ENCODE results near the gene KLC1. TPM values are rescaled to one million over a fixed set of nuclear protein-coding genes. Genes with fewer than 3 reads are reported as not detected.

The KLC1 gene
- total RNA-seq, 2 donors from 2014 or later = 170 to 178 TPM

DNA sequence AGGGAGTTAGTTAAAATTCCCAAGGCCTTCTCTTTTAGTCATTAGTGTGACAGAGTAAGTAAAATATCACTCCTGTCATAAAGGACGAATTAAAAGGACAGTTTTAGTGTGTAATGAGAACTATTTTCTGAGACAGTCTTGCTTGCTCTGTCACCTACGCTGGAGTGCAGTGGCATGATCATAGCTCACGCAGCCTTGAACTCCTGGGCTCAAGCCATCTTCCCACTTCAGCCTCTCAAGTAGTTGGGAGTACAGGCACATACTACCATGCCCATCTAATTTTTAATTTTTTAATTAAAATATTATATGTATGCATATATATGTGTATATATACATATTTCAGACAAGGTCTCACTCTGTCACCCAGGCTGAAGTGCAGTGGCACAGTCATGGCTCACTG, 17.2 kb downstream of the KLC1 start:
- H3K36me3 Mint-ChIP-seq (ENCODE audit: low read depth) = peaks cover 14% of the 10 kb centered on the region
- Histone ChIP-seq H3K9me3 (ENCODE audit: control insufficient read depth, low read length) (no peaks in the 10 kb centered on the region), H3K27ac (ENCODE audit: low read depth, low read length) (no peak overlapping the region), H3K4me1 (ENCODE audit: control insufficient read depth, insufficient read depth, low read length) (no peaks in the 10 kb centered on the region), H3K27me3 (ENCODE audit: control insufficient read depth, insufficient read depth, low read length, poor library complexity, severe bottlenecking) (no peaks in the 10 kb centered on the region), H3K36me3 (ENCODE audit: control insufficient read depth, insufficient read depth, low read length) (peaks cover 11% of the 10 kb centered on the region), H3K4me3 (ENCODE audit: low read length) (no peak overlapping the region), H3K9ac (ENCODE audit: extremely low read depth, low read length, poor library complexity, severe bottlenecking) (no peak overlapping the region)
- 97% methylated on average over 3 of the region's 3 CpGs for WGBS, 2 experiments (ENCODE audit: insufficient coverage in 1 of 2, insufficient read length in 1 of 2)
- no peak overlapping the region for H3K27ac Mint-ChIP-seq
- no peak for DNase-seq
- H3K4me3 Mint-ChIP-seq = no peak overlapping the region
- no peak for TF ChIP-seq CTCF (conservative IDR thresholded peaks at IDR 0.05)
- H3K9me3 Mint-ChIP-seq = no peaks in the 10 kb centered on the region
- no peaks in the 10 kb centered on the region for H3K27me3 Mint-ChIP-seq (ENCODE audit: insufficient read depth)
- H3K4me1 Mint-ChIP-seq = no peaks in the 10 kb centered on the region

GRCh38 chr14:103649001-103649400, 20.0 kb downstream of the KLC1 start:
- no peaks in the 10 kb centered on the region for H3K9me3 ChIP-seq (ENCODE audit: control insufficient read depth, low read length)
- H3K4me1 ChIP-seq (ENCODE audit: control insufficient read depth, insufficient read depth, low read length) = no peaks in the 10 kb centered on the region
- Mint-ChIP-seq H3K4me3 (no peak overlapping the region), H3K27ac (no peak overlapping the region), H3K4me1 (no peaks in the 10 kb centered on the region), H3K9me3 (no peaks in the 10 kb centered on the region), H3K36me3 (ENCODE audit: low read depth) (peaks cover 7% of the 10 kb centered on the region), H3K27me3 (ENCODE audit: insufficient read depth) (no peaks in the 10 kb centered on the region)
- no peak overlapping the region for H3K27ac ChIP-seq (ENCODE audit: low read depth, low read length)
- no peak overlapping the region for H3K4me3 ChIP-seq (ENCODE audit: low read length)
- H3K9ac ChIP-seq (ENCODE audit: extremely low read depth, low read length, poor library complexity, severe bottlenecking) = no peak overlapping the region
- no peaks in the 10 kb centered on the region for H3K27me3 ChIP-seq (ENCODE audit: control insufficient read depth, insufficient read depth, low read length, poor library complexity, severe bottlenecking)
- no peak for TF ChIP-seq CTCF (conservative IDR thresholded peaks at IDR 0.05)
- peaks cover 12% of the 10 kb centered on the region for H3K36me3 ChIP-seq (ENCODE audit: control insufficient read depth, insufficient read depth, low read length)
- no peak for DNase-seq
- WGBS, 2 experiments (ENCODE audit: insufficient coverage in 1 of 2, insufficient read length in 1 of 2) = 98 to 100% methylated on average over 3 of the region's 3 CpGs

GRCh38 chr14:103650213-103650612, 21.2 kb downstream of the KLC1 start:
- WGBS, 2 experiments (ENCODE audit: insufficient coverage in 1 of 2, insufficient read length in 1 of 2) = 95 to 96% methylated on average over 3 to 4 of the region's 4 CpGs
- H3K4me3 Mint-ChIP-seq = no peak overlapping the region
- H3K27me3 ChIP-seq (ENCODE audit: control insufficient read depth, insufficient read depth, low read length, poor library complexity, severe bottlenecking) = no peaks in the 10 kb centered on the region
- no peaks in the 10 kb centered on the region for H3K9me3 Mint-ChIP-seq
- no peaks in the 10 kb centered on the region for H3K27me3 Mint-ChIP-seq (ENCODE audit: insufficient read depth)
- no peak overlapping the region for H3K27ac ChIP-seq (ENCODE audit: low read depth, low read length)
- no peaks in the 10 kb centered on the region for H3K9me3 ChIP-seq (ENCODE audit: control insufficient read depth, low read length)
- no peak overlapping the region for H3K27ac Mint-ChIP-seq
- H3K36me3 Mint-ChIP-seq (ENCODE audit: low read depth) = peaks cover 11% of the 10 kb centered on the region
- no peaks in the 10 kb centered on the region for H3K4me1 ChIP-seq (ENCODE audit: control insufficient read depth, insufficient read depth, low read length)
- TF ChIP-seq CTCF (conservative IDR thresholded peaks at IDR 0.05) = no peak
- no peak overlapping the region for H3K4me3 ChIP-seq (ENCODE audit: low read length)
- peaks cover 25% of the 10 kb centered on the region for H3K36me3 ChIP-seq (ENCODE audit: control insufficient read depth, insufficient read depth, low read length)
- DNase-seq = no peak
- H3K9ac ChIP-seq (ENCODE audit: extremely low read depth, low read length, poor library complexity, severe bottlenecking) = no peak overlapping the region
- H3K4me1 Mint-ChIP-seq = no peaks in the 10 kb centered on the region
